Effector memory CD4-positive, alpha-beta T cell (primary cell): ENCODE data around the gene ARL5C.

Experiments used
- DNase-seq, 3 donors: peaks; one replicate each; pipeline ENCODE4 v3.0.0-alpha.2; 2020
- H3K27ac ChIP-seq: 2 replicates; pipeline ENCODE4 v1.7.0; 2013; ENCODE audit warnings: mild to moderate bottlenecking, low read length, moderate library complexity; ENCODE audit not compliant: insufficient read depth, poor library complexity, severe bottlenecking
- H3K27me3 ChIP-seq: replicated peaks from 2 replicates; pipeline ENCODE4 v1.7.0; 2013; ENCODE audit warnings: mild to moderate bottlenecking, low read length; ENCODE audit not compliant: insufficient read depth, control insufficient read depth, poor library complexity, severe bottlenecking
- H3K36me3 ChIP-seq: 2 replicates; pipeline ENCODE4 v1.7.0; 2013; ENCODE audit warnings: mild to moderate bottlenecking, low read length, moderate library complexity; ENCODE audit not compliant: control insufficient read depth, insufficient read depth
- H3K4me1 ChIP-seq: 2 replicates; pipeline ENCODE4 v1.7.0; 2013; ENCODE audit warnings: low read length, mild to moderate bottlenecking; ENCODE audit not compliant: control insufficient read depth, insufficient read depth, poor library complexity, severe bottlenecking
- H3K4me3 ChIP-seq: 2 replicates; pipeline ENCODE4 v1.7.0; 2013; ENCODE audit warnings: low read length, low read depth, mild to moderate bottlenecking; ENCODE audit not compliant: insufficient read depth, poor library complexity, severe bottlenecking
- H3K9me3 ChIP-seq: 2 replicates; pipeline ENCODE4 v1.7.0; 2013; ENCODE audit warnings: mild to moderate bottlenecking, low read length, moderate library complexity; ENCODE audit not compliant: control insufficient read depth

Gene ARL5C

DNA sequence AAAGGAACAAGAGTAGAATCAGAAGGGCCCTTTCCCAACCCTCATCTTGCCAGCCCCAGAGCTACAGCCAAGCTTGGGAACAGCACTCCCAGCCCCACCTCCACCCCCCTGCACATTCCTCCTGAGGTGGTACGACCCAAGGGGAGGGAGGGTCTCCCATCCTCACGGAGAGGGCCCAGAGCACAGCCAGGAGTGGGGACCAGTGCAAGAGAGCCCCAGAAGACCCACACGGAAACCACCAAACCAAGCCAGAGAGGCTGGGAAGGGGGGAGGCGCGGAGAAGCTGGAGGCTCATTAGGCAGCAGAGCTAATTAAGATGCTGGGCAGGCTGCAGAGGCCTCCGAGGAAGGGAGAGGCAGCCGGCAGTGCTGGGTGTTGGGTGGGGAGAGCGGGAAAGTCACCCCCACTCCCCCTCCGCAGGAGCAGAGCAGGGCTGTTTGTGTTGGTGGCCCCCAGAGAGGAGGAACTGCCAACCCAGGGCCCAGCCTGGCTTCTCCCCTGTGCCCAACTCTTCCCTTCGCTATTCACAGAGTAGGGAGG, 29.1 kb upstream of the ARL5C start:
- Histone ChIP-seq H3K36me3 (no peaks in the 10 kb centered on the region), H3K9me3 (no peaks in the 10 kb centered on the region), H3K27ac (no peak overlapping the region), H3K27me3 (no peaks in the 10 kb centered on the region), H3K4me1 (peaks cover 24% of the 10 kb centered on the region), H3K4me3 (no peak overlapping the region)
- no peak for DNase-seq

GRCh38 chr17:39194089-39194984, 28.4 kb upstream of the ARL5C start:
- Histone ChIP-seq H3K4me3 (no peak overlapping the region), H3K27ac (no peak overlapping the region), H3K4me1 (peaks cover 24% of the 10 kb centered on the region), H3K36me3 (no peaks in the 10 kb centered on the region), H3K27me3 (no peaks in the 10 kb centered on the region), H3K9me3 (no peaks in the 10 kb centered on the region)
- no peak for DNase-seq

DNA sequence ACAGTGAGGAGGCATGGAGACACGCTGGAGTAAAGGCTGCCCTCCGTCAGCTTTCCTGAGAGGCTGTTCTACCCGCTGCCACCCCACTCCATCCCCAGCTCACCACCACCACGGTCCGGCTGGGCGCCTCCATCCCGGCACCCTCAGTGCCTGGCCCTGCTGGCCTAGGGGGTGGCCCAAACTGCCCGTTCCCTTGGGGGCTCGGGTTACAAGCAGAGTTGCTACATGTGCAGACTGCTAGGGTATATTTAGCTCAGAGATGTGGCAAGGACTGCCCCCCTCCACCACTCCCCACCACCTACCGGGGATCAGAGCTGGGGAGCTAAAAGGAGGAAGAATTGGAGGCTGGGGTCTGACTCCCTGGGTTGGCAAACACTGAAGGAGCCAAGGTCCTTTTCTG, 27.4 kb upstream of the ARL5C start:
- H3K4me3 ChIP-seq = no peak overlapping the region
- no peak overlapping the region for H3K27ac ChIP-seq
- no peaks in the 10 kb centered on the region for H3K27me3 ChIP-seq
- no peak for DNase-seq
- H3K9me3 ChIP-seq = no peaks in the 10 kb centered on the region
- peaks cover under 1% of the 10 kb centered on the region for H3K36me3 ChIP-seq
- peaks cover 18% of the 10 kb centered on the region for H3K4me1 ChIP-seq

GRCh38 chr17:39192901-39193300, 26.9 kb upstream of the ARL5C start:
- DNase-seq = no peak
- no peaks in the 10 kb centered on the region for H3K27me3 ChIP-seq
- peaks cover 3% of the 10 kb centered on the region for H3K36me3 ChIP-seq
- no peak overlapping the region for H3K4me3 ChIP-seq
- H3K9me3 ChIP-seq = no peaks in the 10 kb centered on the region
- no peak overlapping the region for H3K27ac ChIP-seq
- peaks cover 13% of the 10 kb centered on the region for H3K4me1 ChIP-seq

DNA sequence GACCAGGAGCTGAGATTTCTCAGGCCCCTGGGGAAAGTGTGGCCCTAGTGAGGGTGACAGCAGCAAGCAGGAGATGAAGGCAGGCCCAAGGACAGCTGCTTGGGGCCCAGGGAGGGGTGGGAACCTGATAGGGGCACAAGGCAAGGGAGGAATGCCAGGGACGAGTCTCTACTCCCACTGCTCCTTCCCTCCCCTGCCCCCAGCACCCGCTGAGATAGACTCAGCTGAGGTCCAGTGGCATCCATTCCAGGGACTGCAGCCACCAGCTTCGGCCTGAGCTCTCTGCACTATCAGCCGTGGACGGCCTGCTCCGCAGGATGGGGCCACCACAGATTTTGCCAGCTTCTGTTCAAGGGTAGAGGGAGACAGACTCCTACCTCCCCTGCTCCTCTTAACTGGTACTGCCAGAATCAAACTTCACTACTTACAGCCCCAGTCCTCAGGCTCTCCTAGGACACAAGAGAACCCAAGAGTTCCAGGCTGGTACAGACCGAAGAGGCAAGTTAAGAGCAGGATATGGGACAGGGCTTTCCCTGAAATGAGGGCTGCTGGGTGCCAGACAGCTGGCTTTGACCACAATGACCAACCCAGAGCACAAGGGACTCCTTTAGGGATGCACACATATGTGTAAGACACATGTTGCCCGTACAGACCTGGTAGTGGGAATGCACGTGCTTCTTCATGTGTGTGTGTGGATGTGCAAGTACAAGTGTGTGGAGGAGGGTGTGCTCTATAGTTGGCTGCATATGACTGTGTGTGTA, 26.0 kb upstream of the ARL5C start:
- no peaks in the 10 kb centered on the region for H3K27me3 ChIP-seq
- H3K36me3 ChIP-seq = peaks cover 9% of the 10 kb centered on the region
- DNase-seq = no peak
- no peak overlapping the region for H3K4me3 ChIP-seq
- H3K9me3 ChIP-seq = no peaks in the 10 kb centered on the region
- no peak overlapping the region for H3K27ac ChIP-seq
- peaks cover 11% of the 10 kb centered on the region for H3K4me1 ChIP-seq

- Histone ChIP-seq H3K27me3 (no peaks in the 10 kb centered on the region), H3K4me1 (no peaks in the 10 kb centered on the region), H3K27ac (no peak overlapping the region), H3K4me3 (no peak overlapping the region), H3K36me3 (peaks cover 42% of the 10 kb centered on the region), H3K9me3 (no peaks in the 10 kb centered on the region)
- DNase-seq = no peak
These were observed 21.3 kb upstream of the ARL5C start for GRCh38 chr17:39187152-39187830.

DNA sequence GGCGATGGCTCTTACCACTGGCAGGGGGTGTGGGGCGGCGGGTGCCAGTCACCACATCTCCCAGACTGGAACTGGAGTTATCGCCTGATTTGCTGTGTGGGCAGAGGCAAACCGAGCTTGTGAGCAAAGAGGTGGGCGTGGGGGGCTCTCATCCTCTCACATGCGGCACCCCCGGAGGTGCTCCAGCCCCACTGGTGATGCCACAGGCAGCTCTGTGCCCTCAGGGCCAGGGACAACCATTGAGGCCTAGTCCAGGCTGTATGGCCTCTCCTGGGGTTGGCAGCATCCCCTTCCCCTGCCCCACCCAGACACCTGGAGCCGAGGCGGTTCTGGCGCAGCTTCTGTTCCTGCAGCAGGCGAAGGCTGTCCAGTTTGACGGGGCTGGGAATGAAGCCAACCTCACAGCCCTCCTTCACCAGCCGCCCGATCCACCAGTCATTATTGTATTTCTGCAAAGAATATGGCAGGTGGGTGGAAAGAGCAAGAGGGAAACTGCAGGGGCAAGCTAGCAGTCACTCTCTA, 20.6 kb upstream of the ARL5C start:
- H3K4me3 ChIP-seq = no peak overlapping the region

GRCh38 chr17:39183720-39184119, 17.8 kb upstream of the ARL5C start:
- Histone ChIP-seq H3K27me3 (no peaks in the 10 kb centered on the region), H3K4me3 (no peak overlapping the region), H3K36me3 (peaks cover 49% of the 10 kb centered on the region), H3K27ac (no peak overlapping the region), H3K9me3 (no peaks in the 10 kb centered on the region), H3K4me1 (no peaks in the 10 kb centered on the region)
- DNase-seq = no peak

More for the DNA sequence above, 20.6 kb upstream of the ARL5C start:
- Histone ChIP-seq H3K27me3 (no peaks in the 10 kb centered on the region), H3K36me3 (peaks cover 44% of the 10 kb centered on the region), H3K4me1 (no peaks in the 10 kb centered on the region), H3K27ac (no peak overlapping the region), H3K9me3 (no peaks in the 10 kb centered on the region)
- no peak for DNase-seq

DNA sequence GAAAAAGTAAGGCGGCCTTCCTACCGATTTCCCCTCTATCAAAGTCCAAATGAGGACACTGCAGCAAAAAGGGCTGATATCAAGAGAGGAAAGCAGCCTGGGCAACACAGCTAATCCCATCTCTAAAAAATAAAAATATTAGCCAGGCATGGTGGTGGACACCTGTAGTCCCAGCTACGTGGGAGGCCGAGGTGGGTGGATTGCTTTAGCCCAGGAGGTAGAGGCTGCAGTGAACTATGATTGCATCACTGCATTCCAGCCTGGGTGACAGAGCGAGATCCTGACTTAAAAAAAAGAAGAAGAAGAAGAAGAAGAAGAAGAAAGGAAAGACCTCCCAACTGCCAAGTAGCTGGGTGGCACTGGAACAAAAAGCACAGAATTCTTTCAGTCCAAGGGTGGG, 17.1 kb upstream of the ARL5C start:
- no peaks in the 10 kb centered on the region for H3K27me3 ChIP-seq
- no peak overlapping the region for H3K4me3 ChIP-seq
- no peaks in the 10 kb centered on the region for H3K9me3 ChIP-seq
- H3K36me3 ChIP-seq = peaks cover 46% of the 10 kb centered on the region
- no peak for DNase-seq
- H3K27ac ChIP-seq = no peak overlapping the region
- no peaks in the 10 kb centered on the region for H3K4me1 ChIP-seq
